Renal pelvis (tissue), 4 donors: ENCODE data around the gene PLEKHJ1. TPM values are rescaled to one million over a fixed set of nuclear protein-coding genes. Genes with fewer than 3 reads are reported as not detected.

Source experiments
- DNase-seq: peaks from one replicate; pipeline ENCODE4 v3.0.0-alpha.2; 2013
- polyA plus RNA-seq, 3 donors: library from polyadenylated mRNA; unstranded; fragments of 120-200 nt; gene quantifications; one replicate each; pipeline ENCODE4 v1.2.1, GENCODE V29; 2013; ENCODE audit not compliant: insufficient read length in 3 of 3

PLEKHJ1 gene
- polyA plus RNA-seq, 3 donors, result 73.7 to 92.1 (median 85.6) TPM

- DNase-seq, result no peak
Measured at GRCh38 chr19:2239771-2240770, 3.9 kb upstream of the PLEKHJ1 start.

GRCh38 chr19:2239173-2239572 lies 3.0 kb upstream of the PLEKHJ1 start:
- DNase-seq, result no peak

GRCh38 chr19:2237869-2238153 lies 1.7 kb upstream of the PLEKHJ1 start:
- no peak for DNase-seq

GRCh38 chr19:2237051-2237868 lies 1.1 kb upstream of the PLEKHJ1 start:
- DNase-seq, result no peak

- DNase-seq, result no peak
Measured at GRCh38 chr19:2236064-2236313, 140 bp downstream of the PLEKHJ1 start.

- no peak for DNase-seq
Measured at GRCh38 chr19:2235381-2236063, 607 bp downstream of the PLEKHJ1 start.

GRCh38 chr19:2234996-2235380 lies 1.1 kb downstream of the PLEKHJ1 start:
- no peak for DNase-seq

- no peak for DNase-seq
Measured at GRCh38 chr19:2233601-2234280, 2.4 kb downstream of the PLEKHJ1 start.

- DNase-seq, result no peak
Measured at GRCh38 chr19:2232286-2233151, 3.6 kb downstream of the PLEKHJ1 start.

- DNase-seq, result no peak
Measured at GRCh38 chr19:2231621-2232221, 4.4 kb downstream of the PLEKHJ1 start.

GRCh38 chr19:2230807-2231533 lies 5.2 kb downstream of the PLEKHJ1 start:
- DNase-seq, result no peak

GRCh38 chr19:2230033-2230531 lies 6.0 kb downstream of the PLEKHJ1 start:
- no peak for DNase-seq

- no peak for DNase-seq
Measured at GRCh38 chr19:2229103-2230032, 6.8 kb downstream of the PLEKHJ1 start.

- DNase-seq, result no peak
Measured at GRCh38 chr19:2228157-2229030, 7.7 kb downstream of the PLEKHJ1 start.

GRCh38 chr19:2227415-2228156 lies 8.5 kb downstream of the PLEKHJ1 start:
- no peak for DNase-seq

- DNase-seq, result no peak
Measured at GRCh38 chr19:2226840-2227360, 9.2 kb downstream of the PLEKHJ1 start.
